BLaER1 (cell line): Measurements from ENCODE around the gene IFNW1.
A peak's percentile ranks its signal among the peaks of the same experiment; 100 is the strongest.

ENCODE experiments used
- H3K27ac ChIP-seq: shearing (Covaris generic); formaldehyde crosslinking; 2 replicates; pipeline ENCODE4 v1.8.1; 2022
- H3K27me3 ChIP-seq: shearing (Covaris generic); formaldehyde crosslinking; 2 replicates; pipeline ENCODE4 v1.8.1; 2022
- H3K36me3 ChIP-seq: shearing (Covaris generic); formaldehyde crosslinking; 2 replicates; pipeline ENCODE4 v1.8.1; 2022
- H3K4me1 ChIP-seq: shearing (Covaris generic); formaldehyde crosslinking; 2 replicates; pipeline ENCODE4 v1.8.1; 2022
- H3K4me2 ChIP-seq: shearing (Covaris generic); formaldehyde crosslinking; 2 replicates; pipeline ENCODE4 v1.8.1; 2022
- H3K4me3 ChIP-seq: shearing (Covaris generic); formaldehyde crosslinking; 2 replicates; pipeline ENCODE4 v1.8.1; 2022
- H3K9ac ChIP-seq: shearing (Covaris generic); formaldehyde crosslinking; 2 replicates; pipeline ENCODE4 v1.8.1; 2022
- H3K9me3 ChIP-seq: shearing (Covaris generic); formaldehyde crosslinking; 2 replicates; pipeline ENCODE4 v1.8.1; 2022
- H4K20me1 ChIP-seq: shearing (Covaris generic); formaldehyde crosslinking; 2 replicates; pipeline ENCODE4 v1.8.1; 2022
- Cebpa-rat ChIP-seq: shearing (Covaris generic); IDR thresholded peaks from 2 replicates; pipeline ENCODE4 v1.8.1; 2022

IFNW1 gene

GRCh38 chr9:21110708-21111576, 30.7 kb downstream of the IFNW1 start:
- TF ChIP-seq Cebpa-rat = no peak
- Histone ChIP-seq H3K9ac (no peak overlapping the region), H3K9me3 (no peaks in the 10 kb centered on the region), H3K4me2 (no peak overlapping the region), H3K36me3 (no peaks in the 10 kb centered on the region), H3K4me1 (no peaks in the 10 kb centered on the region), H3K4me3 (no peak overlapping the region), H3K27me3 (no peaks in the 10 kb centered on the region), H3K27ac (no peak overlapping the region), H4K20me1 (no peaks in the 10 kb centered on the region)

GRCh38 chr9:21104787-21105186, 36.8 kb downstream of the IFNW1 start:
- no peak overlapping the region for H3K27ac ChIP-seq
- peaks cover 4% of the 10 kb centered on the region; the same call in 1 of the 2 replicates for H3K4me1 ChIP-seq
- H3K9ac ChIP-seq = no peak overlapping the region
- H3K4me2 ChIP-seq = no peak overlapping the region
- no peak for TF ChIP-seq Cebpa-rat
- H3K36me3 ChIP-seq = no peaks in the 10 kb centered on the region
- no peaks in the 10 kb centered on the region for H3K27me3 ChIP-seq
- H3K4me3 ChIP-seq = no peak overlapping the region
- no peaks in the 10 kb centered on the region for H4K20me1 ChIP-seq
- no peaks in the 10 kb centered on the region for H3K9me3 ChIP-seq

GRCh38 chr9:21102305-21102704, 39.3 kb downstream of the IFNW1 start:
- Histone ChIP-seq H3K27ac (no peak overlapping the region), H3K9ac (no peak overlapping the region), H3K27me3 (no peaks in the 10 kb centered on the region), H3K36me3 (no peaks in the 10 kb centered on the region), H3K4me2 (no peak overlapping the region), H4K20me1 (no peaks in the 10 kb centered on the region), H3K4me3 (no peak overlapping the region), H3K4me1 (peaks cover 12% of the 10 kb centered on the region), H3K9me3 (peaks cover 6% of the 10 kb centered on the region; the same call in 1 of the 2 replicates)
- TF ChIP-seq Cebpa-rat = no peak

- Histone ChIP-seq H3K27ac (no peak overlapping the region), H3K27me3 (no peaks in the 10 kb centered on the region), H3K9me3 (peaks cover 10% of the 10 kb centered on the region; the same call in 1 of the 2 replicates), H3K4me3 (no peak overlapping the region), H3K4me1 (peaks cover 32% of the 10 kb centered on the region), H3K36me3 (no peaks in the 10 kb centered on the region), H3K9ac (no peak overlapping the region), H4K20me1 (no peaks in the 10 kb centered on the region), H3K4me2 (no peak overlapping the region)
- TF ChIP-seq Cebpa-rat = no peak
Measured at GRCh38 chr9:21097817-21098216, 43.8 kb downstream of the IFNW1 start.

GRCh38 chr9:21096901-21097255, 44.8 kb downstream of the IFNW1 start:
- H3K4me3 ChIP-seq = peak overlapping the region; percentile 36; the same call in 1 of the 2 replicates
- H4K20me1 ChIP-seq = no peaks in the 10 kb centered on the region
- TF ChIP-seq Cebpa-rat = no peak
- H3K9me3 ChIP-seq = peaks cover 10% of the 10 kb centered on the region; the same call in 1 of the 2 replicates
- no peak overlapping the region for H3K9ac ChIP-seq
- peak overlapping the region; percentile 69 for H3K27ac ChIP-seq
- H3K4me1 ChIP-seq = peaks cover 33% of the 10 kb centered on the region
- peak overlapping the region; percentile 73 for H3K4me2 ChIP-seq
- H3K36me3 ChIP-seq = no peaks in the 10 kb centered on the region
- no peaks in the 10 kb centered on the region for H3K27me3 ChIP-seq

GRCh38 chr9:21096172-21096900, 45.3 kb downstream of the IFNW1 start:
- peaks cover 10% of the 10 kb centered on the region; the same call in 1 of the 2 replicates for H3K9me3 ChIP-seq
- peak overlapping the region; percentile 69 for H3K27ac ChIP-seq

GRCh38 chr9:21095561-21095960, 46.1 kb downstream of the IFNW1 start:
- Histone ChIP-seq H3K36me3 (no peaks in the 10 kb centered on the region), H3K27me3 (no peaks in the 10 kb centered on the region), H3K9ac (no peak overlapping the region), H3K4me1 (peaks cover 43% of the 10 kb centered on the region), H3K27ac (peak overlapping the region; percentile 69), H3K4me3 (no peak overlapping the region), H3K9me3 (peaks cover 10% of the 10 kb centered on the region; the same call in 1 of the 2 replicates), H4K20me1 (no peaks in the 10 kb centered on the region), H3K4me2 (peak overlapping the region; percentile 73)
- TF ChIP-seq Cebpa-rat = no peak

More at GRCh38 chr9:21096172-21096900, 45.3 kb downstream of the IFNW1 start:
- peak; percentile 93 for TF ChIP-seq Cebpa-rat
- peaks cover 39% of the 10 kb centered on the region for H3K4me1 ChIP-seq
- H3K9ac ChIP-seq = no peak overlapping the region
- no peaks in the 10 kb centered on the region for H3K36me3 ChIP-seq
- no peaks in the 10 kb centered on the region for H3K27me3 ChIP-seq
- peak overlapping the region; percentile 73 for H3K4me2 ChIP-seq
- peak overlapping the region; percentile 36; the same call in 1 of the 2 replicates for H3K4me3 ChIP-seq
- H4K20me1 ChIP-seq = no peaks in the 10 kb centered on the region
